H1 (cell line): ENCODE measurements around the gene WAC.

Source experiments
- CEBPB ChIP-seq: IDR thresholded peaks from 2 replicates; pipeline ENCODE4 v1.6.1; 2012; ENCODE audit warnings: low read depth, low read length
- CHD2 ChIP-seq: IDR thresholded peaks from 2 replicates; pipeline ENCODE4 v1.6.1; 2012; ENCODE audit warnings: low read length, improper control_type of control experiment
- CTCF ChIP-seq, 3 experiments: IDR thresholded peaks; 1 replicate in 2 of 3; 2 replicates in 1 of 3; pipeline versions ENCODE4 v1.5.1 to v1.6.1; 2011; ENCODE audit warnings: low read length in 3 of 3, mild to moderate bottlenecking in 3 of 3, inconsistent platforms in 2 of 3, low read depth in 1 of 3, moderate library complexity in 1 of 3; ENCODE audit not compliant: insufficient read depth in 1 of 3; ENCODE audit errors: control extremely low read depth in 1 of 3
- EP300 ChIP-seq, 2 experiments: IDR thresholded peaks; 1 replicate in 1 of 2; 2 replicates in 1 of 2; pipeline ENCODE4 v1.6.1; 2011 to 2012; ENCODE audit warnings: low read depth in 2 of 2, low read length in 2 of 2, mild to moderate bottlenecking in 2 of 2, borderline replicate concordance in 1 of 2, inconsistent platforms in 1 of 2, moderate library complexity in 1 of 2
- FOSL1 ChIP-seq: IDR thresholded peaks from 2 replicates; pipeline ENCODE4 v1.6.1; 2011; ENCODE audit warnings: mild to moderate bottlenecking, low read depth, low read length, moderate library complexity; ENCODE audit not compliant: insufficient read depth
- JUN ChIP-seq: IDR thresholded peaks from 2 replicates; pipeline ENCODE4 v1.6.1; 2011; ENCODE audit warnings: low read depth, mild to moderate bottlenecking, improper control_type of control experiment, low read length
- NRF1 ChIP-seq: IDR thresholded peaks from 2 replicates; pipeline ENCODE4 v1.6.1; 2011; ENCODE audit warnings: mild to moderate bottlenecking, low read depth, low read length, improper control_type of control experiment
- POLR2A ChIP-seq, 2 experiments: IDR thresholded peaks; 1 replicate in 1 of 2; 2 replicates in 1 of 2; pipeline ENCODE4 v1.6.1; 2011; ENCODE audit warnings: low read depth in 2 of 2, low read length in 2 of 2, mild to moderate bottlenecking in 2 of 2; ENCODE audit errors: control extremely low read depth in 1 of 2
- POLR2AphosphoS5 ChIP-seq: IDR thresholded peaks from 2 replicates; pipeline ENCODE4 v1.6.1; 2011; ENCODE audit warnings: low read depth, low read length
- SAP30 ChIP-seq: fragments of 300-600 bp; sonication (generic); IDR thresholded peaks from 2 replicates; pipeline ENCODE4 v1.7.1; 2012; ENCODE audit warnings: low read length, moderate library complexity, mild to moderate bottlenecking, inconsistent platforms; ENCODE audit not compliant: insufficient read depth, insufficient replicate concordance
- SRF ChIP-seq: IDR thresholded peaks from 2 replicates; pipeline ENCODE4 v1.6.1; 2011; ENCODE audit warnings: mild to moderate bottlenecking, low read depth, low read length, moderate library complexity
- ZNF274 ChIP-seq: IDR thresholded peaks from 2 replicates; pipeline ENCODE4 v1.7.0; 2012; ENCODE audit warnings: low read length, borderline replicate concordance; ENCODE audit errors: extremely low read depth
- TF ChIP-seq, protein P1 (sequence below): IDR thresholded peaks from 2 replicates; pipeline ENCODE4 v1.6.1; 2012; ENCODE audit warnings: inconsistent platforms

DNA sequence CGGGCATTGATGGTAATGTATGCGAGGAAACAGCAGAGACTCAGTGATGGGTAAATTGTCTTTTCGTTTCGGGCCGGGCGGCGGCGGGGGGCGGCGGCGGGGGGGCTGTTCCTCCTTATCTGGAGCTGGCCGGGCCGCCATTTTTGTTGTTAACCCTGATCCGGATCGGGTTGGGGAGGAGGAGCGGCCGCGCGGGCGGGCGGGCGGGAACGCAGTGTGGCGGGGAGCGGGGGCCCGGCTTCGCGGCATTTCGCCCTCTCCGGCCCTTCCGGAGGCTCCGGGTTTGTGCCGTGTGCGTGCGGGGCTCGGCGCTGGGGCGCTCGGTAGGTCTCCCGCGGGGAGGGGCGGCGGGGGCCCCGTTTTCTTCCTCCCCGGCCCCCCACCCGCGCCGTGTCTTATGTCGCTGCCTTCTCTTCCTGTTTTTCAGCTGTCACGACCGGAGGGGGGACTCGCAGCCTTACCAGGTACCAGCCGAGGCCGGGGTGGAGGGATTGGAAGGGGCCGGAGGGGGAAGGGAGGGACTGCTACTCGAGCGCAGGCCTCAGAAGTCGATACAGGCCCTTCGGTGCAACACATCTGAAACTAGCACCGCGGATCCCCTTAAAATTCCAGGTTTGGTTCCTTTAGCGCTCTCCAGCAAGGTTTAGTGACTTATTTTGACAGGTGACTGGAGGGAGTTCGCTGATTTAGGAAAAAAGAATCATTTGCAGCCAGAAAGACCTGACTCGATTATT, 820 bp downstream of the WAC start:
- TF ChIP-seq ZNF274 (no peak), CTCF (IDR thresholded peaks at IDR 0.05; ENCODE audit: control extremely low read depth in 1 of 3, insufficient read depth in 1 of 3, low read depth in 1 of 3, low read length in 3 of 3) (no peak), SAP30 (peak; percentile 73), JUN (no peak), CHD2 (no peak), POLR2A (IDR thresholded peaks at IDR 0.05; ENCODE audit: control extremely low read depth in 1 of 2, low read depth in 2 of 2, low read length in 2 of 2) (no peak), NRF1 (no peak), EP300 (IDR thresholded peaks at IDR 0.05; ENCODE audit: borderline replicate concordance in 1 of 2, low read depth in 2 of 2, low read length in 2 of 2) (no peak), SRF (no peak), POLR2AphosphoS5 (no peak), FOSL1 (no peak), CEBPB (no peak)
- TF ChIP-seq, protein P1, sequence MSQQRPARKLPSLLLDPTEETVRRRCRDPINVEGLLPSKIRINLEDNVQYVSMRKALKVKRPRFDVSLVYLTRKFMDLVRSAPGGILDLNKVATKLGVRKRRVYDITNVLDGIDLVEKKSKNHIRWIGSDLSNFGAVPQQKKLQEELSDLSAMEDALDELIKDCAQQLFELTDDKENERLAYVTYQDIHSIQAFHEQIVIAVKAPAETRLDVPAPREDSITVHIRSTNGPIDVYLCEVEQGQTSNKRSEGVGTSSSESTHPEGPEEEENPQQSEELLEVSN, result no peak
